HG02759 (cell line): ENCODE results near the gene TENT4A.
A peak's percentile ranks its signal among the peaks of the same experiment; 100 is the strongest.
"Not testable (repeated sequence)": the region's sequence is repeated elsewhere in the genome, so short reads cannot be mapped to it uniquely, and the experiment has no call there.

Experiments
- ATAC-seq: cut with Tn5 transposase; IDR thresholded peaks from one replicate; pipeline ENCODE4 v1.9.1; 2021; ENCODE audit warnings: mild to moderate bottlenecking, moderate library complexity; ENCODE audit not compliant: unreplicated experiment

The TENT4A gene

DNA sequence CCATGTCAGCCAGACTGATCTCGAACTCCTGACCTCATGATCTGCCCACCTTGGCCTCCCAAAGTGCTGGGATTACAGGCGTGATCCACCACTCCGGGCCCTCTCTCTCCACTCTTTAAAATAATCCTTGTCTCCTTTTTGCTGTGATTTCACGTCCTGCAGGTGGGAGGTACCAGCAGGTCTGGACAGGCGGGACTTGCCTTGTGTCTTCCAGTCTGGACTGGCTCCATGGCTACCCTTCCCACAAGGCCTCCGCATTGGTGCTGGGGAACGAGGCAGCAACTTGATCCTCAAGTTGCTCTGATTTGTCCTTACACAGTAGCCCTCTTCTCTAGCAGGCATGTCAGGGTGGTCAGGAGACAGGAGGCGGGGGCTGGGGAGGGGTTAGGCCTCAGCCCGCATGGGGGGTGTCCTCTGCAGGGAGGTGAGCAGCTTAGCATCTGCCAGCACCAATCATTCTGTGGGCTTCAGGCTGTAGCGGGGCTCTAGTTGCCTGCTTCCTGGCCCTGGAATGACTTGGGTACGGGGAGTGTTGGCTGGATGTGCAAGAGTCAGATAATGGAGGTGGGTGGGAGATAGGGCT, 54.3 kb downstream of the TENT4A start:
- no peak for ATAC-seq

DNA sequence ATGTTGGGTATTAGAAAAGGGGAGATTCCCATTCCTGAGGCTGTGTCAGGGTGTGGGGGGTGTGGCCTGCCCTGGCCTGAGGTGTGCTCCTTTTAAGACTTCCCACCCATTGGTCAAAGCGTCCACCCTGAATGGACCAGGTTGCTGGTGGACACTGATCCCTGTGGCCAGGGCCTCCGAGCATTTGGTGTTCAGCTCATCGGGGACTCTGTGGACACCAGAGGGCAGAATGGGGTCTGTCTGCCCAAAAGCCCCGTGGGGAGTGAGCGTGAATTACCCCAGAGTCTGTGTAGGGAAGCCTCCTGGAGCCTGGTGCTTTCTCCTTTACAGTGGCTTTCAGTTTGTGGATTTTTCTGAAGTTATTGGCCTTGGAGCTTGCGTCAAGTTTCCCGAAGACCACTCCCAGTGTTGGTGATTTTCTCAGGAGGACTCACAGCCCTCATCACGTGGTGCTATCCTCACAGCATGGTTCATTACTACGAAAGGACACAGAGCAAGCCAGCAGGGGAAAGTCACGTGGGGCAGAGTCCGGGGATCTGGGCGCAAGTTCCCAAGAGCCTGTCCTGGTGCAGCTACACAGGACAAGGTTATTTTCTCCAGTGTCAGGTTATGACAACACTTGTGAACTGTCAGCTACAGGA, 55.5 kb downstream of the TENT4A start:
- ATAC-seq, result no peak

- no peak for ATAC-seq
Observed at GRCh38 chr5:6770826-6771607, 57.8 kb downstream of the TENT4A start.

- ATAC-seq, result no peak
Observed at GRCh38 chr5:6772886-6773285, 59.7 kb downstream of the TENT4A start.

DNA sequence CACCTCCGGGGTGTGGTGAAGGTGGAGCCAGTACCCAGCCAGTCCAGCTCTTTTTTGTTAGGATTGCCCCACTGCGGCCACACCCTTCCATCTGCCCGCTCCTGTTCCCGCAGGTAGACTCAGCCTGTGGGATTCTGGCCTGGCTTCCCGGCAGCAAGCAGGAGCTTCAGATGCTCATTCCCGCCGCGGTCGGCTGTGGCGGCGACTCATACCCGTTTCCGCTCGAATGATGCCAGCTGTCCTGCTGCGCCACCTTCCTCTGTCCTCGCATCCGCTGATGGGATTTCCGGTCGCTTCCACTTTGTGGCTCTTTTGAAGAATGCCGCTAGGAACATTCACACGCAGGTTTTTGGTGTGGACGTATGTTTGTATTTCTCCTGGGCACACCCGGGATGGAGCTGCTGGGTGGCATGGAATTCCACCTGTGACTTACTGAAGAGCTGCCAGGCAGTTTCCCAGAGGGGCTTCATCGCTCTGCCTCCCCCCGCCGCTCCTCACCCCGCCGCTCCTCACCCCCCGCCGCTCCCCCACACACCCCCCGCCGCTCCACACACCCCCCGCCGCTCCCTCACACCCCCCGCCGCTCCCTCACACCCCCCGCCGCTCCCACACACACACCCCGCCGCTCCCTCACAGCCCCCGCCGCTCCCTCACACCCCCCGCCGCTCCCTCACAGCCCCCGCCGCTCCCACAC, 60.3 kb downstream of the TENT4A start:
- ATAC-seq, result no peak

GRCh38 chr5:6774207-6774606, 61.0 kb downstream of the TENT4A start:
- ATAC-seq, result not testable (repeated sequence)

- no peak for ATAC-seq
Observed at GRCh38 chr5:6774721-6775204, 61.5 kb downstream of the TENT4A start.

DNA sequence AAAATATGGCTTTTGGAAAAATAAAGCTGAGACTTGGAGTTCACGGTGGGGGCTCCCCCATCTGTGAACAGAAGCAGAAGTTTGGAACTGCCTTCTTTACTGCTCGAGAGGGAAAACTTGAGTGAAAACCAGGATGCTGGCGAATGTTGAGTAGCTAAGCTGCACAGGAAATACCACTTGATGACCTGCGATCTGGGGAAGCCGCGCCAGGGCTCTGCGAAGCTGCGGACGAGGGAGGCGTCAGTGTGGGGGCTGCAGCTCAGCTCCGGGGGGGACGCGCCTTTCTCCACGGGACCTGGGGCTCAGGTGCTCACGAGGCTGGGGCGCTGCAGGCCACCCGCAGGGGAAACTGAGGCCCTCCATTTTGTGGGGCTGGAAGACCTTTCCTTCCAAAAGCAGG, 62.3 kb downstream of the TENT4A start:
- no peak for ATAC-seq

GRCh38 chr5:6780802-6781391, 67.7 kb downstream of the TENT4A start:
- peak; percentile 77 for ATAC-seq

DNA sequence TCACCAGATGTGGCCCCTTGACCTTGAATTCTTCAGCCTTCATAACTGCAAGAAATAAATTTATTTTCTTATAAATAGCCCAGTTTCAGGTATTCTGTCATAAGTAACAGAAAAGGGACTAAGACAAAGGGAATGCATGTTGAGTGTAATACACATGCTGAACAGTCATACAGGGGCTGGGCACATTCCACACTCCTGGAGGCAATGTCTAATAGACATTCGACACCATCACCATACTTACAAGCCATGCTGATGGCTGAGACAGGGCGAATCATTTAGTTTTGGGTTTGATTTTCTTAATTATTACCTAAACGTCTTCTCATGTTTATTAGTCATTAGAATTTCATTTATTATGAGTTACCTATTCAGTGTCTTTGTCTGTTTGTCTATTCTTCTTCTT, 68.5 kb downstream of the TENT4A start:
- ATAC-seq, result no peak

GRCh38 chr5:6783787-6784186, 70.6 kb downstream of the TENT4A start:
- ATAC-seq, result no peak

DNA sequence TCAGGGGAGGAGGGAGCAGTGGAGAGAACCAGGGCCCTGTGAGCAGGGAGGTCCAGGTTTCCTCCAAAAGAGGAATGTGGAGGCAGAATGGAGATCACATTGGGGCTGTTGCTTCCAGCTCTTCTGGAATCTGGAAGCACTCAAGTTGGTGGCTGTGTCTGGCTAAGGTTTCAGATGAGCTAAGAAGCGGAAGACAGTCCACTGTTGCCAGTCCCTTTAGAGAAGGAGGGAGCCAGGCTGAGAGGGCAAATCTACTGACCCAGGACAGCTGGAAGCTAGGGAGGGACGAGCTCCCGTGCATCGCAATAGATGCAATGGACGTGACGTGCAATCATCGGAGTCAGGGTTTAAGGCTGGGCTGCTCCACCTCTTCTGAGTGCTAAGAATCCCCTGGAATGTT, 71.2 kb downstream of the TENT4A start:
- no peak for ATAC-seq

GRCh38 chr5:6785161-6785860, 72.1 kb downstream of the TENT4A start:
- ATAC-seq, result no peak

GRCh38 chr5:6785861-6786180, 72.6 kb downstream of the TENT4A start:
- no peak for ATAC-seq

DNA sequence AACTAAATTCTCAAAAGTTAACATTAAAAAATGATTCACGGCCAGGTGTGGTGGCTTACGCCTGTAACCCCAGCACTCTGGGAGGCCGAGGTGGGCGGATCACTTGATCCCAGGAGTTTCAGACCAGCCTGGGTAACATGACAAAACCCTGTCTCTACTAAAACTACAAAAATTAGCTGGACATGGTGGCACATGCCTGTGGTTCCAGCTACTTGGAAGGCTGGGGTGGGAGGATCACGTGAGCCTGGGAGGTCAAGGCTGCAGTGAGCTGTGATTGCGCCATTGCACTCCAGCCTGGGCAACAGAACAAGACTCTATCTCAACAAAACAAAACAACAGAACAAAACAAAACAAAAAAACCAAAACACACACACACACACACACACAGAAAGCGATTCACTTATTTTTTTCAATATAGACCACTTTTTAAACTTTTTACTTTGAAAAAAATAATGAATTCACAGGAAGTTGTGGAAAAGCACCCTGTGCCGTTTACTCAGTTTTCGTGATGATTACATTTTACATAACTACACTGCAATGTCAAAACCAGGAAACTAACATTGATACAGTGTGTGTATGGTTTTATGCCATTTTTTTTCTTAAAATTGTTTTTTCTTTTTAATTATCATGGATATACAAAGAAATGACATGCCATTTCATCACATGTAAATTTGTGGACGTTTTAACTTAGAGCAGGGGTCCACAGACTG, 73.7 kb downstream of the TENT4A start:
- no peak for ATAC-seq

DNA sequence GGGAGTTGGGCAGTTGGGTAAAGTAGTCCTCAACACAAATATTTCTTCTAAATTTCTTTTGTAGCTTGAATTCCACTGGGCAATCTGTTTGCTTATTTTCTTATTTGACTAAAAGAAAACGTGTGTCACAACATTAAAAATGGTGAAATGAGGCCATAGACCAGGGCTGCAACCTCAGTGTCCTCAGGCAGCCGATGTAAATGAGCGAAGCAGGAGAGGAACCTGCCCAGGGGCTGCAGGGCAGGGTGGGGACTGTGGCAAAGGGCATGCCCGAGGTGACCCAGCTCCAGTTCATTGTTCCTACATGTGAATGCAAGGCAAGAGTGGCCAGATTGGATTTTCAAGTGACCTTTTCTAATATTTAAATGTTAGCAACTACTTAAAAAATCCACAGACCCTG, 74.7 kb downstream of the TENT4A start:
- ATAC-seq, result no peak

DNA sequence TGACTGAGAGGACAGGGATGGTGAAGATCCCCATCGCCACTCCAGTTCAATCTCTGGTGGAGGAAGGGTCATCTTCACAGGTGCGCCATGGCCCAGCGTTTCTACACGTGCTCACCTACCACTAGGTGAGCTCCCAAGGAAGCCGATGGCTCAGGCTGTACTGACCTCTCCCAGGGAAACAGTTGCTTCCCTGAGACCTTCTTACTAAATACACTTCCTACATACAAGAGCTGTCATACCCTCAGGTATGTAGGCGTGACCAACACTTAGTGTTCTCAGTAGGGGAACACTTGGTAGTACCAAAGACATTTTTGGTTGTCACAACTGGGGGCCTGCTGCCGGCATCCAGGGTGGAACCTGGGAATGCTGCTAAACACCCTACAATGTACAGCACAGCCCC, 75.2 kb downstream of the TENT4A start:
- no peak for ATAC-seq

DNA sequence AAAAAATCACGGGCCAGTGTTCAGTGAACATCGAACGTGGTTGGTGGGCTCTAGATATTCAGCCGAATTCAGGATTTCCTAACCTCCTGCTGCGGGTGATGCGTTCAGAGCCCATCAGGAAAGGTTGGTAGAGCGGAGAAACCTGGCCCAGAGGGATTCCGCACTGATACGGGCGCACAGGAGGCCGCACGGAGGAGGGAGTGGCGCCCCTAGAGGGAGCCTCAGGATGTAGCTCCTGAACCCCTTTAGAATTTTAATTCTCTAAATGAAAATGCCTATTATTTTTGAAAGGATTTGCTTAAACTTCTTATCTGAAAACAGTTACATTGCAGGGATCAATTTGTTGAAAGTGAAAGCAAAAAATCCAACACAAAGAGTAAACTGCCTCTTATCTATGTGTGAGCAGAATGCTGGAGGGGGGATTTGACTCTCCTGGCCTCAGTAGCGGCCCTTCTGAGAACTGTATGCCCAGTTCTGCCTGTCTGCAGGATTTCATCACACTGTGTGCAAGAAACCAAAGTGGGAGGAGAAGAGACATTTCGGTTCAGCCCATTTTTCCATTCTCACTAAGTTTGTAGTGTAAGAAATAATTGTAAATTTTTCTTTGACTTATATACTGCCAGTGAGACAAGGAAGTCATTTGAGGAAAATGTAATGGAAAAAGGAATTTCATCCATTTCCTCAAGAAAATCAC, 75.9 kb downstream of the TENT4A start:
- ATAC-seq, result no peak

- ATAC-seq, result no peak
Observed at GRCh38 chr5:6790346-6790865, 77.2 kb downstream of the TENT4A start.
